ENCODE data around the gene TMEM258.

DNA sequence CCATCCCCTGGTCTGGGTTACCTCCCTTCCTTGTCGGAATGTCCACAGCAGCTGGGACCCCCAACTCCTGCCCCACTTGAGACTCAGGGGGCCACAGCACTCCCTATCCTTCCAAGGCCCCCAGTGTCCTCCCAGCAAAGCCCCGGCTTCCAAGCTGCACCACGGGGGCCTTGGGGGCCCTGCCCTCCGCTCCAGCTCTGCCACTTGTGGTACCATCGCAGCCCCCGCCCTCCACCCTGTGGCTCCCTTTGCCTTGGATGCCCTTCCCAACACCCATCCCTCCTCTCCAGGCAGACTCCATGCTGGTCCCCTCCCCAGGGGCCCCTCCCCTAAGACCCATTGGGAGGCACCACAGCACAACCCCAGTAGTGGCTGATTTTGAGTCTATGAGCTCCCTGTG, 17.3 kb downstream of the TMEM258 start:
- no peak for TF ChIP-seq POLR2A (IDR thresholded peaks at IDR 0.05)
- TF ChIP-seq, protein P1, sequence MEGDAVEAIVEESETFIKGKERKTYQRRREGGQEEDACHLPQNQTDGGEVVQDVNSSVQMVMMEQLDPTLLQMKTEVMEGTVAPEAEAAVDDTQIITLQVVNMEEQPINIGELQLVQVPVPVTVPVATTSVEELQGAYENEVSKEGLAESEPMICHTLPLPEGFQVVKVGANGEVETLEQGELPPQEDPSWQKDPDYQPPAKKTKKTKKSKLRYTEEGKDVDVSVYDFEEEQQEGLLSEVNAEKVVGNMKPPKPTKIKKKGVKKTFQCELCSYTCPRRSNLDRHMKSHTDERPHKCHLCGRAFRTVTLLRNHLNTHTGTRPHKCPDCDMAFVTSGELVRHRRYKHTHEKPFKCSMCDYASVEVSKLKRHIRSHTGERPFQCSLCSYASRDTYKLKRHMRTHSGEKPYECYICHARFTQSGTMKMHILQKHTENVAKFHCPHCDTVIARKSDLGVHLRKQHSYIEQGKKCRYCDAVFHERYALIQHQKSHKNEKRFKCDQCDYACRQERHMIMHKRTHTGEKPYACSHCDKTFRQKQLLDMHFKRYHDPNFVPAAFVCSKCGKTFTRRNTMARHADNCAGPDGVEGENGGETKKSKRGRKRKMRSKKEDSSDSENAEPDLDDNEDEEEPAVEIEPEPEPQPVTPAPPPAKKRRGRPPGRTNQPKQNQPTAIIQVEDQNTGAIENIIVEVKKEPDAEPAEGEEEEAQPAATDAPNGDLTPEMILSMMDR (IDR thresholded peaks at IDR 0.05), result no peak
